HG03108 (cell line): ENCODE data around the gene EPHA5.

Source experiments
- ATAC-seq: cut with Tn5 transposase; IDR thresholded peaks from one replicate; pipeline ENCODE4 v1.9.1; 2021; ENCODE audit warnings: moderate library complexity; ENCODE audit not compliant: unreplicated experiment

Gene EPHA5

GRCh38 chr4:65635051-65635821, 35.1 kb downstream of the EPHA5 start:
- no peak for ATAC-seq

DNA sequence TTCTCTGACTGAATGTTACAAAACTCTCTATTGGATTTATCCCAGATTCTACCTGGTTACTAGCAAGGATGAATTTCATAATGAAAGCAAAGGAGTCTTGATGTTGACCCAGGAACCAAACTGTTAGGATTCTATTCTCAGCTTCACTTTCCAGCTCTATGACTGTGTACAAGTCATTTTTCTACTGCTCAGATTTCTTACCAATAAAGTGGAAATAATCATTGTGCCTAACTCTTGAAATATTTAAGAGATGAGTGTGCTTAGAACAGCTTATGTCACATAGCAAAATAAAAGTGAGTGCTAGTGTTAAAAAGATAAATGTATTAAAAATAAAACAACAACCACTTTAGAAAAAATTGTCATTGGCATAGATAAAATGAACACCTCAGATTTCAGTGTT, 45.6 kb downstream of the EPHA5 start:
- no peak for ATAC-seq

DNA sequence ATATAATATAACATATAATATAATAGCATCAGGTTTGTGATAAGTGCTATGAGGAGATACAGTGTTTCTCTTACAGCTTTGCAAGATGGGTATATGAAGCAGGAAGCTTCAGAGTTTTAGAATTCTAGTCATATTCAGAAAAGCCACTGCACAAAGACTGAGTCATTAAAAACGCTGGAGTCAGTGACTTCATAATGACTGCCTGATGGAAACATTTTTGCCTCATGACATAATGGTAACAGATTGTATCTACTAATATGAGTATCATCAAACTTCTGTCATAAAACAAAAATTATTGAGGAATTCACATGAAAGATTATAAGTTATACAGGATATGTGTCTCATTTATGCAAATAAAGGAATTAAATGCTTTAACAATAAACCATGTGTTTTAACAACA, 46.8 kb downstream of the EPHA5 start:
- no peak for ATAC-seq

DNA sequence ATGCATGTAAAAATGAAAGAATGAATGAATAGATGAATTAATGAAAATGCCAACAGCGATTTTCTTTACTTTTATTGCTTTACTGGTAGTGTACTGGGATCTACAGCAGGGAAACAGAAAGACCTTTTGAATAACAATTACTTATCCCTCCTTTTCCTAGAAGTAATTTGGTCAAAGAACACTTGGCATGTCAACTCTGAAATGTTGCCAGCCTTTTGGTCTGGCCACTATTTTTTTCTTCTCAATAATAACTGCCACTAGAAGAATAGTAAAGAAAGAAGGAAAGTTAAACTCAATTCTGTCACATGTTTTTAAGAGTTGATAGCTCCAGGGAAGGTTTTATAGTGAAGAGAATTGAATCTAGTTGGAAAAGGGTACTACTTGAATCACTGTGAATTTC, 52.9 kb downstream of the EPHA5 start:
- no peak for ATAC-seq

GRCh38 chr4:65604515-65604914, 65.8 kb downstream of the EPHA5 start:
- ATAC-seq, result no peak

DNA sequence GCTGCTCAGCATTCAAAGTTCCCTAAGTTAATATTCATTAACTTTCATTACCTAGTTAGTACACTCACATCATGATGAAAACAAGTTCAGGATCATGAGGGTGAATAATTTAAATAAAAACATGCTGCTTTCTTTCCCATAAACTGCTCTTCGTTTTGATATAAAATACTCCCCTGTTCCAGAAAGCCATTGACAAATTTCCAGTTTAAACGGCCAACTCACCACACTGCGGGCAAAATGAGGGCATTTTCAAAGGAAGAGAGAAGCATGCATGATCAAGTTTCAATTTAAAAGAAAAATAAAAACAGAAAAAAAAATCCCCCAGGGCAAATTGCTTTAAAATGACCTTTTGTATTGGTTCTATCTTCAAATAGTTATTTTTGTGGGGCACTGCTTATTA, 69.6 kb downstream of the EPHA5 start:
- ATAC-seq, result no peak

DNA sequence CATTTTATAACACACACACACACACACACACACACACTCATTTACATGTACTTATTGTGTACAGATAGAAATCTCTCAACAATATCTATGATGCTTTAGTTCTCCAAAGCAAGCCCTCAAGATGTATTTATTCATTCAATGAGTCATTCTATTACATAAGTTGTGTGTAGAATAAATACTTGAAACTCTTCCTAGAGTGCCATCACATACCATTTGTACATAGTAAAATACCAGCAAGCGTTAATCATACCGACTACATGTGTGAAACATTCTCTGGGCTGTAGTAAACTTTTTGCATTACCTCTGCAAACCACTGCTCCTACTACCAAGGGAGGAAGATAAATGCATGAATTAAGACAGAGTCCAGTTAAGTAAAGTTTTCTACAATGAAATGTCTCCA, 70.9 kb downstream of the EPHA5 start:
- ATAC-seq, result no peak

DNA sequence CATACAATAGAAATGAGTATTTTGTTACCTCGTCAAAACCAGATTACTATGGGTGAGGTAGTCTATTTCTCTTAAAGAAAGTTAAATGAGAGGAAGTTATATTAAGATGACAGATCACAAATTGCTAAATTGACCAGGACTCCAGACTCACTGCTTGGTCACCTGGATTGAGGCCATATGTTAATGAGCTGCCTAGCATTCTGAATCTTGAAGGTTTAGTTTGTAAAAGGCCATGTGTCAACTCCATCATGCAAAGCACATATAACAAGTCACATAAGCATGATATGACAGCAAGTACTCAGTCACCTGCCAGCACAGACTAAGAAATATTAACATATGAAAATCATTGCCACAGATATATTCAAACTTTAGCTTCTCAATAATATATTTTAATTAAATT, 72.6 kb downstream of the EPHA5 start:
- no peak for ATAC-seq

DNA sequence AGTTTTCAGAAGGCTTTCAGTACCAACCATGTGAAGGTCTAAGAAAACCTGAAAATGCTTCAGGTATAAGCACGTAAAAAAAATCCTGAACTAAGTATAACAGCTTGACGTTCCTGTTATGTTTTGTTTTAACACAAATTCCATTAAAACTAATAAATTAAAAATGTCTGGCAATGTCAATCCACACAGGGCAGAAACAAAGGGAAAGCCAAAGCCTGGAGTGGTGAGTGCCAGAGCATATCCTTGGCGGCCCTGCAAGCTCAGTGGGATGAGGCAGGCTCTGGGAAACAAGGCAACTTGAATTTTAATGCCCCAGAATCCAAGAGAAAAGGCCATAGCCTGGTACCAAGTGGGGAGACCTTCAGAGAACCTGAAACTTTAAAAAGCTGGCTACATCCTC, 78.2 kb downstream of the EPHA5 start:
- no peak for ATAC-seq

- no peak for ATAC-seq
These were observed 80.4 kb downstream of the EPHA5 start for GRCh38 chr4:65589921-65590320.

- ATAC-seq, result no peak
These were observed 81.0 kb downstream of the EPHA5 start for GRCh38 chr4:65589331-65589730.

- no peak for ATAC-seq
These were observed 89.7 kb downstream of the EPHA5 start for GRCh38 chr4:65580551-65580950.

DNA sequence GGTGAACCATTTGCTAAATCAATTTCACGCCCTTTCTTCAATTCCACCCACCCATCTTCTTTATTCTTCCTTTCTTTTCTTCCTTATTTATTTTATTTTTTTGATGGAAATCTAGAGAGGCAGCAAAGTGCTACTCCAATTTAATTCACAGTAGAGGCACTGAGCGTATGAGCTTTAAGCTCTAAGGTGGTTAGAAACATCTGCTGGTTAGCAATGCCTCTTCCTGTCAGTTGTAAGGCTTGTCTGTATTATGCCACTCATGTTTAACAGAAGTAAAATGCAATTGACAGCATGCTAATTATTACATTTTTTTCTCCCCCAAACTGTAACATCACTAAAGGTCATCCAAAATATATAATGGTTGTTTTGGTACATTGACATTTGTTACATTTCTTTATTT, 103.8 kb downstream of the EPHA5 start:
- no peak for ATAC-seq

DNA sequence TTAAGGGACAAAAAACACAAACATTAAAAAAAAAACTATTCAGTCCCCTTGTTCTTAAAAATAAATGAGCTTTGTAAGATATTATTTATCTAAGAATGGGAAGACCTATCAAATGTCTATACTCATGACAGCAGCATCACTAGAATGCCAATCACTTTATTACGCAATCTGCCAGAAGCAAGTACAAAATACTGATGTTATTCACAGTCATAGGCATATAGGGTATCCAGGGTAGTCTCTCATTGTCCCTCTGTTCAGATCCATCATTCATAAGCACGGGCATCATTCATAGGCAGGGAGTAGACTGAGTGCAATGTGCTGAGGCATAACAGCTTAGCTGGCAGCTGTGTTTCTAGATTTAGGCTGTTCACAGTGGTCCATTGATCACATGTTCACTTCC, 109.1 kb downstream of the EPHA5 start:
- no peak for ATAC-seq

DNA sequence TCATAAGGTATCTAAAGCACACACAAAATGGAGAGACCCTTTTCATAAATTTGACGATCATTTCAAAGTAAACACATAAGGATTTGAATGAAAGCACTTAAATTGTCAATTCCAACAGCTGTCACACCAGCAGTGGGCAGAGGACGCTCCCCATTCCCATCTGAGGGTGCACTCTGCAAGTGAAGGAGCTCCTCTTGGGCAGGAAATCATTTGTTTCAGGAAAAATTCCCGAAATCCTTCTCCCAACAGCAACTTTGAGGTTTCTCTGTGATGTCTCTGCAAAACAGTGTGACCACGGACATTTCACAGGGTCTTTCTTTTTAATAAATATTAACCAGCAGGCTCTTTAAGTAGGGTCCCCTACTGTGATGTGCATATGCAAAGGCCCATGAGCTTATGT, 111.0 kb downstream of the EPHA5 start:
- ATAC-seq, result no peak

GRCh38 chr4:65552057-65552456, 118.2 kb downstream of the EPHA5 start:
- ATAC-seq, result no peak

GRCh38 chr4:65550500-65550899, 119.8 kb downstream of the EPHA5 start:
- ATAC-seq, result no peak

- ATAC-seq, result no peak
These were observed 123.3 kb downstream of the EPHA5 start for GRCh38 chr4:65546882-65547416.

GRCh38 chr4:65538571-65538970, 131.7 kb downstream of the EPHA5 start:
- ATAC-seq, result no peak

- ATAC-seq, result no peak
These were observed 135.2 kb downstream of the EPHA5 start for GRCh38 chr4:65535113-65535512.

DNA sequence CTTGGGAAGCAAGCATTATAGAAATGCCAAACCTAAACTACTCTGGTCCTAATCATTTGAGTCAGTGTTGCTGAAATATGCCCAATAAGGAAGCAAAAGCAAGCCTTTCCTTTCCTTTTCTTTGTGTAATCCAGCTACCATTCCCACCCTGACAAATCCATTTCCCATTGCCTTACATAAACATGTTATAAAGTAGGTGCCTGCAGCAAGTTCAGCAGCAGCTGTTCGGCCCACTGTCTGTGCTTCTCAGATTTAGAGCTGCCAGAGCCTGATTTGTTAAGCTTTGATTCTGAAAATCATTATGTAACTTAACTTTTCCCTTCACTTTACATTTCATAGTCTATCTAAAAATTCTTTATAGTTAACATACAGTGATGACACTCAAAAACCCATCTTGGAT, 148.6 kb downstream of the EPHA5 start:
- ATAC-seq, result no peak

- ATAC-seq, result no peak
These were observed 154.6 kb downstream of the EPHA5 start for GRCh38 chr4:65515646-65516045.

- ATAC-seq, result no peak
These were observed 159.3 kb downstream of the EPHA5 start for GRCh38 chr4:65510976-65511375.
